MM.1S (cell line): Measurements from ENCODE around the gene MUC5B.

Source experiments
- DNase-seq: peaks from one replicate; pipeline ENCODE4 v3.0.0-alpha.2; 2015
- H2AFZ ChIP-seq: fragments of 300-600 bp; sonication (generic); 2 replicates; pipeline ENCODE4 v1.6.0; 2016; ENCODE audit warnings: antibody characterized with exemption, low read length
- H3F3A ChIP-seq: fragments of 300-600 bp; sonication (generic); 2 replicates; pipeline ENCODE4 v1.6.1; 2016; ENCODE audit warnings: mild to moderate bottlenecking, antibody characterized with exemption, low read length, moderate library complexity, mixed read lengths; ENCODE audit not compliant: insufficient read depth
- H3K27ac ChIP-seq: fragments of 300-600 bp; sonication (generic); 2 replicates; pipeline ENCODE4 v1.5.1; 2016; ENCODE audit warnings: mild to moderate bottlenecking, low read length
- H3K27me3 ChIP-seq: fragments of 300-600 bp; sonication (generic); replicated peaks from 2 replicates; pipeline ENCODE4 v1.6.0; 2016; ENCODE audit warnings: low read length; ENCODE audit not compliant: insufficient read depth
- H3K36me3 ChIP-seq: fragments of 300-600 bp; sonication (generic); replicated peaks from 2 replicates; pipeline ENCODE4 v1.6.1; 2016; ENCODE audit warnings: mild to moderate bottlenecking, low read length, mixed read lengths; ENCODE audit not compliant: insufficient read depth
- H3K4me1 ChIP-seq: fragments of 300-600 bp; sonication (generic); 2 replicates; pipeline ENCODE4 v1.6.1; 2016; ENCODE audit warnings: low read length, mixed read lengths
- H3K4me2 ChIP-seq: fragments of 300-600 bp; sonication (generic); 2 replicates; pipeline ENCODE4 v1.6.0; 2016; ENCODE audit warnings: low read depth, low read length
- H3K4me3 ChIP-seq: fragments of 300-600 bp; sonication (generic); 2 replicates; pipeline ENCODE4 v1.5.1; 2016; ENCODE audit warnings: low read length, mixed read lengths
- H3K79me2 ChIP-seq: fragments of 300-600 bp; sonication (generic); 2 replicates; pipeline ENCODE4 v1.6.1; 2016; ENCODE audit warnings: mixed run types, low read length, mixed read lengths
- H3K9ac ChIP-seq: fragments of 300-600 bp; sonication (generic); 2 replicates; pipeline ENCODE4 v1.6.1; 2016; ENCODE audit warnings: low read length, mixed read lengths
- H3K9me2 ChIP-seq: fragments of 300-600 bp; sonication (generic); replicated peaks from 2 replicates; pipeline ENCODE4 v1.6.1; 2016; ENCODE audit warnings: mild to moderate bottlenecking, low read length, mixed read lengths; ENCODE audit not compliant: insufficient read depth
- H3K9me3 ChIP-seq: fragments of 300-600 bp; sonication (generic); replicated peaks from 2 replicates; pipeline ENCODE4 v1.6.1; 2016; ENCODE audit warnings: mild to moderate bottlenecking, low read length, mixed read lengths; ENCODE audit not compliant: insufficient read depth
- H4K20me1 ChIP-seq: fragments of 300-600 bp; sonication (generic); 2 replicates; pipeline ENCODE4 v1.6.1; 2016; ENCODE audit warnings: mild to moderate bottlenecking, low read length, moderate library complexity, mixed read lengths; ENCODE audit not compliant: insufficient read depth
- CTCF ChIP-seq: fragments of 300-600 bp; sonication (generic); IDR thresholded peaks from 2 replicates; pipeline ENCODE4 v1.5.1; 2016; ENCODE audit warnings: antibody characterized with exemption, low read length, mixed read lengths
- EZH2 ChIP-seq: fragments of 300-600 bp; sonication (generic); optimal IDR thresholded peaks from 2 replicates; pipeline ENCODE3; 2017; ENCODE audit warnings: low read depth, mild to moderate bottlenecking, antibody characterized with exemption, low read length, mixed read lengths
- EZH2phosphoT487 ChIP-seq: fragments of 300-600 bp; sonication (generic); IDR thresholded peaks from 2 replicates; pipeline ENCODE4 v1.6.1; 2018; ENCODE audit warnings: antibody characterized with exemption, low read length

The MUC5B gene

GRCh38 chr11:1258401-1259075 is 35.7 kb downstream of the MUC5B start:
- Histone ChIP-seq H3K27me3 (peaks cover 15% of the 10 kb centered on the region), H3K27ac (no peak overlapping the region), H3K9me2 (no peaks in the 10 kb centered on the region), H3F3A (no peaks in the 10 kb centered on the region), H3K79me2 (no peaks in the 10 kb centered on the region), H3K9me3 (no peaks in the 10 kb centered on the region), H2AFZ (no peak overlapping the region), H3K4me1 (peaks cover 7% of the 10 kb centered on the region; the same call in 1 of the 2 replicates), H3K36me3 (no peaks in the 10 kb centered on the region), H4K20me1 (no peaks in the 10 kb centered on the region), H3K4me2 (no peak overlapping the region), H3K4me3 (no peak overlapping the region), H3K9ac (no peak overlapping the region)
- TF ChIP-seq EZH2phosphoT487 (no peak), CTCF (no peak), EZH2 (no peak)
- DNase-seq, result no peak

- Histone ChIP-seq H3K9me2 (no peaks in the 10 kb centered on the region), H4K20me1 (no peaks in the 10 kb centered on the region), H3K36me3 (no peaks in the 10 kb centered on the region), H3K4me3 (no peak overlapping the region), H2AFZ (no peak overlapping the region), H3K4me2 (no peak overlapping the region), H3K9ac (no peak overlapping the region), H3F3A (no peaks in the 10 kb centered on the region), H3K4me1 (peaks cover 7% of the 10 kb centered on the region; the same call in 1 of the 2 replicates), H3K79me2 (no peaks in the 10 kb centered on the region), H3K9me3 (no peaks in the 10 kb centered on the region), H3K27ac (no peak overlapping the region), H3K27me3 (peaks cover 11% of the 10 kb centered on the region)
- DNase-seq, result no peak
- TF ChIP-seq CTCF (no peak), EZH2phosphoT487 (no peak)
Measured at GRCh38 chr11:1259076-1259461, 36.2 kb downstream of the MUC5B start.

- Histone ChIP-seq H3K9me3 (no peaks in the 10 kb centered on the region), H3K4me3 (no peak overlapping the region), H3K27me3 (0 out of 2 replicates have a peak, but pooled peaks cover 7% of the 10 kb centered on the region), H3K36me3 (no peaks in the 10 kb centered on the region), H3K4me2 (no peak overlapping the region), H4K20me1 (no peaks in the 10 kb centered on the region), H3K9ac (no peak overlapping the region), H3K27ac (no peak overlapping the region), H3K9me2 (no peaks in the 10 kb centered on the region), H2AFZ (no peak overlapping the region), H3F3A (no peaks in the 10 kb centered on the region), H3K4me1 (peaks cover 7% of the 10 kb centered on the region; the same call in 1 of the 2 replicates), H3K79me2 (no peaks in the 10 kb centered on the region)
- no peak for DNase-seq
- TF ChIP-seq EZH2phosphoT487, result no peak
- no peak for TF ChIP-seq EZH2
- TF ChIP-seq CTCF, result no peak
Measured at GRCh38 chr11:1259561-1259960, 36.7 kb downstream of the MUC5B start.
